ENCODE data around the gene RASL10B. TPM values are rescaled to one million over a fixed set of nuclear protein-coding genes. Genes with fewer than 3 reads are reported as not detected.
"Not testable (repeated sequence)": the region's sequence is repeated elsewhere in the genome, so short reads cannot be mapped to it uniquely, and the experiment has no call there.

RASL10B gene
- total RNA-seq: 1 to 10 TPM; 2.5 to 2.6 TPM

GRCh38 chr17:35731239-35731916 is at the start of gene RASL10B:
Gene RASL10B, plus strand, starts transcription at chr17:35731639. Its CDS starts 3,546 bp downstream, at chr17:35735185.
- Mint-ChIP-seq H3K36me3 (peaks cover 8% of the 10 kb centered on the region), H3K27me3 (no peaks in the 10 kb centered on the region), H3K27ac (peak within 1 kb of the TSS; percentile 57), H3K9me3 (no peaks in the 10 kb centered on the region), H3K4me3 (peak within 1 kb of the TSS; percentile 77), H3K4me1 (peaks cover 12% of the 10 kb centered on the region)
- DNase-seq: peak; percentile 64

GRCh38 chr17:35683591-35683990 is 47.8 kb upstream of the RASL10B start:
- no peak overlapping the region for H3K27ac Mint-ChIP-seq
- no peak for DNase-seq
- peaks cover 34% of the 10 kb centered on the region for H3K36me3 Mint-ChIP-seq
- no peaks in the 10 kb centered on the region for H3K9me3 Mint-ChIP-seq
- H3K4me1 Mint-ChIP-seq: peaks cover 9% of the 10 kb centered on the region
- H3K27me3 Mint-ChIP-seq: no peaks in the 10 kb centered on the region
- H3K4me3 Mint-ChIP-seq: no peak overlapping the region

GRCh38 chr17:35684055-35684802 is 47.2 kb upstream of the RASL10B start:
- no peak overlapping the region for H3K27ac Mint-ChIP-seq
- H3K4me1 Mint-ChIP-seq: peaks cover 3% of the 10 kb centered on the region
- H3K36me3 Mint-ChIP-seq: peaks cover 36% of the 10 kb centered on the region

GRCh38 chr17:35692512-35693210 is 38.8 kb upstream of the RASL10B start:
- H3K36me3 Mint-ChIP-seq: peaks cover 33% of the 10 kb centered on the region
- H3K27ac Mint-ChIP-seq: no peak overlapping the region
- no peaks in the 10 kb centered on the region for H3K27me3 Mint-ChIP-seq
- no peaks in the 10 kb centered on the region for H3K9me3 Mint-ChIP-seq
- H3K4me3 Mint-ChIP-seq: no peak overlapping the region
- H3K4me1 Mint-ChIP-seq: no peaks in the 10 kb centered on the region
- no peak for DNase-seq

More at GRCh38 chr17:35684055-35684802, 47.2 kb upstream of the RASL10B start:
- Mint-ChIP-seq H3K4me3 (no peak overlapping the region), H3K9me3 (no peaks in the 10 kb centered on the region), H3K27me3 (no peaks in the 10 kb centered on the region)
- no peak for DNase-seq

- H3K36me3 Mint-ChIP-seq: peaks cover 23% of the 10 kb centered on the region
- DNase-seq: no peak
- H3K27ac Mint-ChIP-seq: no peak overlapping the region
- H3K27me3 Mint-ChIP-seq: no peaks in the 10 kb centered on the region
- H3K9me3 Mint-ChIP-seq: no peaks in the 10 kb centered on the region
- H3K4me1 Mint-ChIP-seq: no peaks in the 10 kb centered on the region
- H3K4me3 Mint-ChIP-seq: no peak overlapping the region
These were observed 37.8 kb upstream of the RASL10B start for GRCh38 chr17:35693662-35694061.

- Mint-ChIP-seq H3K4me3 (no peak overlapping the region), H3K4me1 (peaks cover 2% of the 10 kb centered on the region), H3K27ac (no peak overlapping the region), H3K36me3 (peaks cover 15% of the 10 kb centered on the region), H3K9me3 (no peaks in the 10 kb centered on the region), H3K27me3 (no peaks in the 10 kb centered on the region)
- no peak for DNase-seq
These were observed 36.5 kb upstream of the RASL10B start for GRCh38 chr17:35694906-35695305.

- H3K4me3 Mint-ChIP-seq: no peak overlapping the region
- no peaks in the 10 kb centered on the region for H3K27me3 Mint-ChIP-seq
- peaks cover 2% of the 10 kb centered on the region for H3K4me1 Mint-ChIP-seq
- peaks cover 11% of the 10 kb centered on the region for H3K36me3 Mint-ChIP-seq
- no peaks in the 10 kb centered on the region for H3K9me3 Mint-ChIP-seq
- no peak for DNase-seq
- no peak overlapping the region for H3K27ac Mint-ChIP-seq
These were observed 35.8 kb upstream of the RASL10B start for GRCh38 chr17:35695613-35696012.

GRCh38 chr17:35698800-35699199 is 32.6 kb upstream of the RASL10B start:
- no peak for DNase-seq
- Mint-ChIP-seq H3K4me1 (peaks cover 4% of the 10 kb centered on the region), H3K4me3 (no peak overlapping the region), H3K9me3 (no peaks in the 10 kb centered on the region), H3K27ac (no peak overlapping the region), H3K36me3 (peaks cover 28% of the 10 kb centered on the region), H3K27me3 (no peaks in the 10 kb centered on the region)

- H3K9me3 Mint-ChIP-seq: no peaks in the 10 kb centered on the region
- no peaks in the 10 kb centered on the region for H3K27me3 Mint-ChIP-seq
- H3K4me1 Mint-ChIP-seq: peaks cover 4% of the 10 kb centered on the region
- no peak overlapping the region for H3K4me3 Mint-ChIP-seq
- H3K36me3 Mint-ChIP-seq: peaks cover 31% of the 10 kb centered on the region
- no peak overlapping the region for H3K27ac Mint-ChIP-seq
- DNase-seq: no peak
These were observed 31.3 kb upstream of the RASL10B start for GRCh38 chr17:35700150-35700549.

GRCh38 chr17:35701491-35701890 is 29.9 kb upstream of the RASL10B start:
- H3K4me1 Mint-ChIP-seq: peaks cover 4% of the 10 kb centered on the region
- H3K27me3 Mint-ChIP-seq: no peaks in the 10 kb centered on the region
- no peak overlapping the region for H3K27ac Mint-ChIP-seq
- DNase-seq: no peak
- H3K4me3 Mint-ChIP-seq: no peak overlapping the region
- H3K9me3 Mint-ChIP-seq: no peaks in the 10 kb centered on the region
- peaks cover 25% of the 10 kb centered on the region for H3K36me3 Mint-ChIP-seq

- DNase-seq, H3K27ac Mint-ChIP-seq, H3K9me3 Mint-ChIP-seq, H3K4me3 Mint-ChIP-seq, H3K27me3 Mint-ChIP-seq: not testable (repeated sequence)
- peaks cover 11% of the 10 kb centered on the region for H3K4me1 Mint-ChIP-seq
- peaks cover 28% of the 10 kb centered on the region for H3K36me3 Mint-ChIP-seq
These were observed 28.1 kb upstream of the RASL10B start for GRCh38 chr17:35703308-35703707.

- no peaks in the 10 kb centered on the region for H3K27me3 Mint-ChIP-seq
- no peak for DNase-seq
- peaks cover 30% of the 10 kb centered on the region for H3K36me3 Mint-ChIP-seq
- H3K4me1 Mint-ChIP-seq: peaks cover 15% of the 10 kb centered on the region
- no peaks in the 10 kb centered on the region for H3K9me3 Mint-ChIP-seq
- H3K27ac Mint-ChIP-seq: no peak overlapping the region
- H3K4me3 Mint-ChIP-seq: no peak overlapping the region
These were observed 26.2 kb upstream of the RASL10B start for GRCh38 chr17:35705230-35705629.

GRCh38 chr17:35705705-35706104 is 25.7 kb upstream of the RASL10B start:
- Mint-ChIP-seq H3K9me3 (no peaks in the 10 kb centered on the region), H3K4me1 (peaks cover 15% of the 10 kb centered on the region), H3K27ac (peak overlapping the region; percentile 4)

GRCh38 chr17:35708149-35708548 is 23.3 kb upstream of the RASL10B start:
- Mint-ChIP-seq H3K4me1 (peaks cover 17% of the 10 kb centered on the region), H3K27me3 (no peaks in the 10 kb centered on the region), H3K36me3 (peaks cover 22% of the 10 kb centered on the region), H3K4me3 (no peak overlapping the region), H3K27ac (no peak overlapping the region), H3K9me3 (no peaks in the 10 kb centered on the region)
- DNase-seq: no peak

More at GRCh38 chr17:35705705-35706104, 25.7 kb upstream of the RASL10B start:
- no peak overlapping the region for H3K4me3 Mint-ChIP-seq
- no peaks in the 10 kb centered on the region for H3K27me3 Mint-ChIP-seq
- peaks cover 33% of the 10 kb centered on the region for H3K36me3 Mint-ChIP-seq
- DNase-seq: no peak

- peaks cover 17% of the 10 kb centered on the region for H3K4me1 Mint-ChIP-seq
- H3K27ac Mint-ChIP-seq: no peak overlapping the region
- H3K36me3 Mint-ChIP-seq: peaks cover 19% of the 10 kb centered on the region
- no peaks in the 10 kb centered on the region for H3K9me3 Mint-ChIP-seq
- H3K27me3 Mint-ChIP-seq: no peaks in the 10 kb centered on the region
- no peak for DNase-seq
- no peak overlapping the region for H3K4me3 Mint-ChIP-seq
These were observed 22.5 kb upstream of the RASL10B start for GRCh38 chr17:35708951-35709350.
